Testis (tissue), 2 donors: Measurements from ENCODE around the gene CRYZ.

Experiments used
- CTCF ChIP-seq, 3 experiments: fragments of 450-650 bp in 2 of 3; fragments of 200-600 bp in 1 of 3; sonication (generic) in 1 of 3; IDR thresholded peaks; one replicate each; pipeline ENCODE4 v1.5.1; 2016 to 2019; ENCODE audit warnings: antibody characterized with exemption in 3 of 3, mild to moderate bottlenecking in 2 of 3, moderate library complexity in 1 of 3
- POLR2A ChIP-seq: fragments of 450-650 bp; IDR thresholded peaks from one replicate; pipeline ENCODE4 v1.6.1; 2017; ENCODE audit warnings: antibody characterized with exemption, mild to moderate bottlenecking, moderate library complexity

GRCh38 chr1:74726063-74726462 lies 6.8 kb downstream of the CRYZ start:
- no peak for TF ChIP-seq CTCF (IDR thresholded peaks at IDR 0.05)
- TF ChIP-seq POLR2A = no peak
